Gastrocnemius medialis (tissue), 4 donors: Measurements from ENCODE around the gene VSTM2L.

Experiments
- CTCF ChIP-seq, 5 experiments: fragments of 450-650 bp in 3 of 5; fragments of 200-600 bp in 2 of 5; sonication (generic) in 2 of 5; IDR thresholded peaks in 4 of 5; conservative IDR thresholded peaks in 1 of 5; 1 replicate in 4 of 5; 2 replicates in 1 of 5; pipeline ENCODE4 v1.5.1; 2016 to 2019; ENCODE audit warnings: antibody characterized with exemption in 5 of 5, mild to moderate bottlenecking in 3 of 5, moderate library complexity in 3 of 5
- POLR2A ChIP-seq, 2 donors: fragments of 450-650 bp; IDR thresholded peaks; one replicate each; pipeline ENCODE4 v1.6.1; 2017; ENCODE audit warnings: antibody characterized with exemption in 2 of 2, mild to moderate bottlenecking in 2 of 2, moderate library complexity in 2 of 2

GRCh38 chr20:37987602-37988290 lies 84.8 kb downstream of the VSTM2L start:
- TF ChIP-seq CTCF (IDR thresholded peaks at IDR 0.05 in 4 of 5, conservative IDR thresholded peaks at IDR 0.05 in 1 of 5) (no peak), POLR2A (IDR thresholded peaks at IDR 0.05) (no peak)
